ENCODE data around the gene SIN3A.

GRCh38 chr15:75455982-75456531 lies 4.6 kb upstream of the SIN3A start:
- TF ChIP-seq CTCF (IDR thresholded peaks at IDR 0.05 in 8 of 11, conservative IDR thresholded peaks at IDR 0.05 in 3 of 11): peak in 1 of 11 experiments; percentile 13
- TF ChIP-seq POLR2A (IDR thresholded peaks at IDR 0.05): no peak

Data from spleen (tissue), 7 donors.